NCI-H345 (cell line): Measurements from ENCODE around the gene HSPG2.

Experiments
- DNase-seq: peaks from one replicate; lab custom pipeline; 2025; lab: John Stamatoyannopoulos, UW

The HSPG2 gene

GRCh38 chr1:21861602-21862429 is 75.3 kb downstream of the HSPG2 start:
- DNase-seq, result no peak

- DNase-seq, result no peak
Observed at GRCh38 chr1:21860971-21861370, 76.1 kb downstream of the HSPG2 start.

GRCh38 chr1:21859669-21860179 is 77.4 kb downstream of the HSPG2 start:
- no peak for DNase-seq

GRCh38 chr1:21857840-21858670 is 79.1 kb downstream of the HSPG2 start:
- DNase-seq, result no peak

GRCh38 chr1:21857142-21857839 is 79.8 kb downstream of the HSPG2 start:
- no peak for DNase-seq

- no peak for DNase-seq
Observed at GRCh38 chr1:21855257-21856096, 81.6 kb downstream of the HSPG2 start.

- no peak for DNase-seq
Observed at GRCh38 chr1:21854751-21855131, 82.4 kb downstream of the HSPG2 start.

GRCh38 chr1:21854090-21854750 is 82.9 kb downstream of the HSPG2 start:
- no peak for DNase-seq

GRCh38 chr1:21853131-21853427 is 84.0 kb downstream of the HSPG2 start:
- no peak for DNase-seq

GRCh38 chr1:21852282-21853130 is 84.6 kb downstream of the HSPG2 start:
- DNase-seq, result no peak

GRCh38 chr1:21851430-21852250 is 85.5 kb downstream of the HSPG2 start:
- no peak for DNase-seq

GRCh38 chr1:21849909-21850576 is 87.1 kb downstream of the HSPG2 start:
- DNase-seq, result no peak

GRCh38 chr1:21848524-21849174 is 88.5 kb downstream of the HSPG2 start:
- DNase-seq, result no peak

GRCh38 chr1:21847223-21848205 is 89.6 kb downstream of the HSPG2 start:
- DNase-seq, result no peak

- DNase-seq, result no peak
Observed at GRCh38 chr1:21845646-21846641, 91.2 kb downstream of the HSPG2 start.

- DNase-seq, result no peak
Observed at GRCh38 chr1:21843996-21844395, 93.1 kb downstream of the HSPG2 start.
